ENCODE results near the gene FAM161B.
"Not testable (repeated sequence)": the region's sequence is repeated elsewhere in the genome, so short reads cannot be mapped to it uniquely, and the experiment has no call there.

FAM161B gene

DNA sequence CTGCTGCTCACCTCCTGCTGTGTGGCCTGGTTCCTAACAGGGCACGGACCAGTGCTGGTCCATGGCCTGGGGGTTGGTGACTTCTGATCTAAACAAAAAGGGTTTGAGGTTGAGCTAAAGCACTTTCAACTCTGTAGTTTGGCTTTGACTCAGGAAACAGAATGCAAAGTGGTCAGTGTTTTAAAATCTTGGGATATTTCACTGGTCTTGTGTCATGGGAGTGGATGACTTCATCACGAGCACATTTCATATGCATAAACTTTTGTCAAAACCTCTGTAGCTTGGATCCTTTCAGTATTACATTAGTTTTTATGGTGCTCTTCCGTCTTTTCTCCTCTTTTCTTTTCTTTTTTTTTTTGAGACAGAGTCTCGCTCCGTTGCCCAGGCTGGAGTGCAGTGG, 25.6 kb downstream of the FAM161B start:
- no peak for DNase-seq (ENCODE audit: low read depth)
- TF ChIP-seq, protein P1, sequence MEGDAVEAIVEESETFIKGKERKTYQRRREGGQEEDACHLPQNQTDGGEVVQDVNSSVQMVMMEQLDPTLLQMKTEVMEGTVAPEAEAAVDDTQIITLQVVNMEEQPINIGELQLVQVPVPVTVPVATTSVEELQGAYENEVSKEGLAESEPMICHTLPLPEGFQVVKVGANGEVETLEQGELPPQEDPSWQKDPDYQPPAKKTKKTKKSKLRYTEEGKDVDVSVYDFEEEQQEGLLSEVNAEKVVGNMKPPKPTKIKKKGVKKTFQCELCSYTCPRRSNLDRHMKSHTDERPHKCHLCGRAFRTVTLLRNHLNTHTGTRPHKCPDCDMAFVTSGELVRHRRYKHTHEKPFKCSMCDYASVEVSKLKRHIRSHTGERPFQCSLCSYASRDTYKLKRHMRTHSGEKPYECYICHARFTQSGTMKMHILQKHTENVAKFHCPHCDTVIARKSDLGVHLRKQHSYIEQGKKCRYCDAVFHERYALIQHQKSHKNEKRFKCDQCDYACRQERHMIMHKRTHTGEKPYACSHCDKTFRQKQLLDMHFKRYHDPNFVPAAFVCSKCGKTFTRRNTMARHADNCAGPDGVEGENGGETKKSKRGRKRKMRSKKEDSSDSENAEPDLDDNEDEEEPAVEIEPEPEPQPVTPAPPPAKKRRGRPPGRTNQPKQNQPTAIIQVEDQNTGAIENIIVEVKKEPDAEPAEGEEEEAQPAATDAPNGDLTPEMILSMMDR (IDR thresholded peaks at IDR 0.05; ENCODE audit: control insufficient read depth, insufficient read depth, low read depth, low read length, missing control alignments) = no peak

DNA sequence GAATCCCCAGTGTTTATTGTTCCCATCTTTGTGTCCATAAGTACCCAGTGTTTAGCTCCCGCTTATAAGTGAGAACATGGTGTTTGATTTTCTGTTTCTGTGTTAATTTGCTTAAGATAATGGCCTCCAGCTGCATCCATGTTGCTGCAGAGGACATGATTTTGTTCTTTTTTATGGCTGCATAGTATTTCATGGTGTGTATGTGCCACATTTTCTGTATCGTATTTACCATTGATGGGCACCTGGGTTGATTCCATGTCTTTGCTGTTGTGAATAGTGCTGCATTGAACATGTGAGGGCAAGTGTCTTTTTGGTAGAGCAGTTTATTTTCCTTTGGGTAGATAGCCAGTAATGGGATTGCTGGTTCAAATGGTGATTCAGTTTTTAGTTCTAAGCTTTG, 30.4 kb downstream of the FAM161B start:
- not testable (repeated sequence) for H3K4me3 ChIP-seq (ENCODE audit: control insufficient read depth, low read depth, low read length)

More for the DNA sequence above, 25.6 kb downstream of the FAM161B start:
- H3K4me3 ChIP-seq (ENCODE audit: control insufficient read depth, low read depth, low read length) = no peak overlapping the region

DNA sequence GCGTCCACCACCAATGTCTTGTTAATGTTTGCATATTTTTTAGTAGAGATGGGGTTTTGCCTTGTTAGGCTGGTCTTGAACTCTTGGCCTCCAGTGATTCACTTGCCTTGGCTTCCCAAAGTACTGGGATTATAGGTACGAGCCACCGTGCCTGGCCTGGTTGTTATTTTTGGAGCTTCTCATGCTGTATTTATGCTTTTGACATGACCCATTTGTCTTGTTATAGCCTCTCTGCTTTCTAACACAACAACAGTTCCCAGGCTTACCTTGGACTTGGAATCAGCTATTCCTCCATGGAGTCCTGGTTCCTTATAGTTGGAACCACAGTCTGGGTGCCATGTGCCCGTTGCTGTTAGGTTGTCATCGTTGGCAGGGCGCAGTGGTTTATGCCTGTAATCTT, 33.6 kb downstream of the FAM161B start:
- no peak overlapping the region for H3K4me3 ChIP-seq (ENCODE audit: control insufficient read depth, low read depth, low read length)
- TF ChIP-seq, protein P1 (IDR thresholded peaks at IDR 0.05; ENCODE audit: control insufficient read depth, insufficient read depth, low read depth, low read length, missing control alignments) = no peak
- DNase-seq (ENCODE audit: low read depth) = no peak

More for the DNA sequence above, 30.4 kb downstream of the FAM161B start:
- DNase-seq (ENCODE audit: low read depth) = not testable (repeated sequence)

DNA sequence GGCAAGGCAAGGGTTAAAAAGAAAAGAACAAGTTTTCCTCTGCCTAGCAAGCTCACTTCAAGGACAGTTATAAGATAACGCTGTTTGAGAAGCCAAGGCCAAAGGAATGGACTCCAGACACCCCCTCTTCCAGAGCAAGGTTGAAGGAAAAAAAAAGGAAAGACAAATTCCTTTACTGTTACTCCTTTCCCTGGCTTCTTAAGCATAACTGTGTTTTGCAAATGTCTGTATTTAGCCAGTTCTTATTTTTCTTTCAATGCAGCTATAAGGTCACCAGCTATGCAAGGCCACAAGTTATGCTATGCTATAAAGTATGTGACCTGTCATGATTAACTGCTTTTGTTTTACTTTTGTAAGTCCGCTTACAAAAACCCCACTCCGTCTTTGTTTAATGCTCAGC, 36.6 kb downstream of the FAM161B start:
- DNase-seq (ENCODE audit: low read depth) = no peak
- TF ChIP-seq, protein P1 (IDR thresholded peaks at IDR 0.05; ENCODE audit: control insufficient read depth, insufficient read depth, low read depth, low read length, missing control alignments) = no peak

DNA sequence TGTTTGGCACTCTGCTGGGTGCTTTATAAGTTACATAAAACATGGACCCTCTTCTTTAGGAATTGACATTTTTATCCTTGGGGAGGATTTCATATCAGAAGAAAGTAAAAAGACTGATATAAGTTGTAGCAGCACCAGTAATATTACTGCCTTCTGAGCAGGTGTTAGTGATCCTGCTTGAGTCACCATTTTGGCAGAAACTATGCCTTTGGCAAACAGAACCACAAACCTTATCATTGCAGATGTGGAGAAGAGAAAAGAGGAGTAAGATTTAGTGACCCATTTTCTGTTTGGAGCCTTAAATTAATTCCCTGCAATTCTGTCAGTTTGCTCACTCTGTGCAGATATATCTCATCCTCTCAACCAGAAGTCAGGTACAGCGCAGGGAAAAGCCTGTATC, 40.2 kb downstream of the FAM161B start:
- TF ChIP-seq, protein P1 (IDR thresholded peaks at IDR 0.05; ENCODE audit: control insufficient read depth, insufficient read depth, low read depth, low read length, missing control alignments) = no peak
- no peak overlapping the region for H3K4me3 ChIP-seq (ENCODE audit: control insufficient read depth, low read depth, low read length)
- DNase-seq (ENCODE audit: low read depth) = no peak

More for the DNA sequence above, 36.6 kb downstream of the FAM161B start:
- no peak overlapping the region for H3K4me3 ChIP-seq (ENCODE audit: control insufficient read depth, low read depth, low read length)

DNA sequence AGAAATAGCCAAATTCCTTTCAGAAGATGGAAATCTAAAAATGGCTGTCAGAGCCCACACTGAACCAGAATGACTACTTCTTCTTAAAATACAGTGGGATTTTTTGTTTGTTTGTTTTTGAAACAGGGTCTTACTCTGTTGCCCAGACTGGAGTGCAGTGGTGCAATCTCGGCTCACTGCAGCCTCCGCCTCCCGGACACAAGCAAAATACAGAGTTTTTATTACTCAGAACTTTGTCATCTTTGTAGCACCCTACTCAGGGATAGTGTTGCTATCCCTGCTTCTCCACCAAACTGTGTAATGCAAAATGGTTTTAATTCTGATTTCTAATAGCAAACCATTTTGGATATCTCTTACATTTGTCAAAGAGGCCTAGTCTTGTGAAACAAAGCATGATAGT, 46.9 kb downstream of the FAM161B start:
- DNase-seq (ENCODE audit: low read depth) = no peak
- TF ChIP-seq, protein P1 (IDR thresholded peaks at IDR 0.05; ENCODE audit: control insufficient read depth, insufficient read depth, low read depth, low read length, missing control alignments) = no peak
- no peak overlapping the region for H3K4me3 ChIP-seq (ENCODE audit: control insufficient read depth, low read depth, low read length)

DNA sequence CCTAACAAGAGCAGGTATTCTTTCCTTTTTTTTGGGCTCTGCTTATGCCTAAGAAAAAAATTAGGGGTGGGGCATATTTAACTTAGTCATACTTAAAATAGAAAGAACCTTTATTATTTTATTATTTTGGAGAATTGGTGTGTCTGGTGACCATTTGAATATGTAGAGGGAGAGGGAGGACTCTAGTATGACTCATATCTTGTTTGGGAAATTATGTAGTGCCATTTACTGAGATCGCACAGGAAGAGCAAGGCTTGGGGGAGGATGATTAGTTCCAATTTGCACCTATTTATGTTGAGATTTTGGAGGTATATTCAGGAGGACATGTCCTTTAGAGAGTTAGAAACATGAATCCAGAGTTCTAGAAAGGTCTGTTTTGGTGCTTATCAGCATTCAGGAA, 53.4 kb downstream of the FAM161B start:
- no peak overlapping the region for H3K4me3 ChIP-seq (ENCODE audit: control insufficient read depth, low read depth, low read length)
- TF ChIP-seq, protein P1 (IDR thresholded peaks at IDR 0.05; ENCODE audit: control insufficient read depth, insufficient read depth, low read depth, low read length, missing control alignments) = no peak

More for the DNA sequence above, 53.4 kb downstream of the FAM161B start:
- no peak for DNase-seq (ENCODE audit: low read depth)

Data from AG09309 (cell line).